Measurements from ENCODE around the gene GNG3. TPM values are rescaled to one million over a fixed set of nuclear protein-coding genes. Genes with fewer than 3 reads are reported as not detected.
"Not testable (repeated sequence)": the region's sequence is repeated elsewhere in the genome, so short reads cannot be mapped to it uniquely, and the experiment has no call there.

Gene GNG3
- total RNA-seq, 1 experiment from 2014 or later, result 0.41 TPM

DNA sequence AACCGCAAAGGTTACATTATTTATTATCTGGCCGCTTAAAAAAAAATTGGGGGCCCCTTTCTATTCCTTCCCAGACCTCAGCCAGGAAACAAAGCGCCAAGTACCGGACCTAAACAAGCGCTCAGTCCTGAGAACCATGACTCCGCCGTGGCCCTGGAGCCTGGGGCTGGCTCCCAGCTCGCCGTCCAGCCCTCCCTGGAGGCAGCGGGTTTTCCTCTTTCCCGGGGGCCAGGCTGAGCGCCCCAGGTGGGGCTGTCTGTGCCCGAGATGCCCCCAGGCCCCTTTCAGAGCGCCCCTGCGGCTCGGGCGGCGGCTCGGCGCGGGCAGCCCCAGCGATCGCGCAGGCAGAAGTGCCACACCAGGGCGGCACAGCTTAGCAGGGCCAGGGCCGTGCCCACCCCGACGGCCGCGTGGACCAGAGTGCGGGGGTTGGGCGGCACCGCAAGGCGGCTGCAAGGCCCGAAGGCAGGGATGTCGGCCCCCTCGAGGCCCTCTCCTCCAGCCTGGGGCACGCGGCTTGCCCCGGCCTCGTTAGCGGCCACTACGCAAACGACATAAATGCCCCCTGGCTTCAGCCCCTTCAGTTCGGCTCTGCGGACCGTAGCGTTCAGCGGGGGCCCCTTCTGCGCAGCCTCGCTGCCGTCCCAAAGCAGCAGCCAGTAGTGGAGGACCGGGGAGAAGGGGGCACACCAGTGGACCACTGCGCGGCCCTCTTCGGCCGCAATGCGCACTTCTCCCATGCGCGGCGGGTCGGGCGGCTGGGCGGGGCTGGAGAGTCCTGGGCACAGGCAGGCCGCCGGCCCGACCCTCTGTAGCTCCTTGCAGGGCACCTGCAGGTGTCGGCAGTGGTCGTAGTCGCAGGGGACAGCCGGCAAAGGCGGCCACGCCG lies 19.7 kb upstream of the GNG3 start:
- no peak for DNase-seq (ENCODE audit: low spot score)

- DNase-seq (ENCODE audit: low spot score), result no peak
Measured at GRCh38 chr11:62688491-62688890, 19.0 kb upstream of the GNG3 start.

DNA sequence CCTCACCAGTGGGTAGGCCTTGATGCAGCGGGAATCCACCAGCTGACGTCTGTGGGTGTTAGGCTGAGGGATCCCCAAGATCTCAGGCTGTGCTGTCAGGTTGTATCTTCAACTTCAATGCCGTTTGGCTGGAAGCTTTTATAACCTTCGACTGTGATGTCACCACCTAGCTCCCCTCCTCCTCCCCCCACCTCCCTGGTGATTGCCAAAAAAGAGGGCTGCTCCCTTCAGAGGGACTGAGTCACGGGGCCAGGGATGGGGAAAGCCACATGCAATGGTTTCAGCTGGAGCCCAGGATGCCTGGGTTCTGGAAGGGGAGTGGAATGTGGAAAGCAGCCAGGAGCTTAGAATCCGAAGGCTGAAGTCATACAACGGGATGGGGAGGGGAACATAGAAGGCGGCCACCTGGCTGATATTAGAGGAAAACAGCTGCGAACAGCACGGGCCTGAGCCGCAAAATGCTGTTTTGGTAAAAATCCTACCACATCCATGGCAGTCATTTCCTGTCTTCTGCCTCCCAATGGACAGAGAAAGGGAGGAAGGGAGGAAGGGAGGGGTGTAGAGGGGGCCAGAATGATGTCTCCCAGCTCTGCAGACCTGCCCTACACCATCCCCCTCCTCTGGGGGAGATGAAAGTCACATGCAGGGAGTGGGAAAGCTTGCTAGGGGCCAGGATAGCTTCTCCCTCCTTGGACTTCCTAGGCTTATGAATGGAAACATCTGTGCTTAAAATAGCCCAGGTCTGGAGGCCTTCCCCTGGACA lies 17.9 kb upstream of the GNG3 start, which contains the start of gene LRRN4CL:
Gene LRRN4CL, minus strand, starts transcription at position 110 of the 763 bp plus-strand sequence. CDS start 1,022 bp downstream, outside the sequence.
- DNase-seq (ENCODE audit: low spot score), result no peak

DNA sequence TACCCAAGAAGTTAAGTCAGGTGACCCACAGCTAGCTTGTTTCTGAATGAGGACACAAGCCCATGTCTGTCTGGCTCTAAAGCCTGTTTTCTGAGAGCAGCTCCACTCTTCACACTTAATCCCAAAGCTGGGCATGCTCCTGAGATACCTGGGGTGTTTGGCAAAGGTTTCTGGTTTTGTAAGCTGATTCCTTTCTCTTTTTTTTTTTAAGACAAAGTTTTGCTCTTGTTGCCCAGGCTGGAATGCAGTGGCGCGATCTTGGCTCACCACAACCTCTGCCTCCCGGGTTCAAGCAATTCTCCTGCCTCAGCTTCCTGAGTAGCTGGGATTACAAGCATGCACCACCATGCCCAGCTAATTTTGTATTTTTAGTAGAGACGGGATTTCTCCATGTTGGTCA lies 13.9 kb upstream of the GNG3 start:
- not testable (repeated sequence) for DNase-seq (ENCODE audit: low spot score)

DNA sequence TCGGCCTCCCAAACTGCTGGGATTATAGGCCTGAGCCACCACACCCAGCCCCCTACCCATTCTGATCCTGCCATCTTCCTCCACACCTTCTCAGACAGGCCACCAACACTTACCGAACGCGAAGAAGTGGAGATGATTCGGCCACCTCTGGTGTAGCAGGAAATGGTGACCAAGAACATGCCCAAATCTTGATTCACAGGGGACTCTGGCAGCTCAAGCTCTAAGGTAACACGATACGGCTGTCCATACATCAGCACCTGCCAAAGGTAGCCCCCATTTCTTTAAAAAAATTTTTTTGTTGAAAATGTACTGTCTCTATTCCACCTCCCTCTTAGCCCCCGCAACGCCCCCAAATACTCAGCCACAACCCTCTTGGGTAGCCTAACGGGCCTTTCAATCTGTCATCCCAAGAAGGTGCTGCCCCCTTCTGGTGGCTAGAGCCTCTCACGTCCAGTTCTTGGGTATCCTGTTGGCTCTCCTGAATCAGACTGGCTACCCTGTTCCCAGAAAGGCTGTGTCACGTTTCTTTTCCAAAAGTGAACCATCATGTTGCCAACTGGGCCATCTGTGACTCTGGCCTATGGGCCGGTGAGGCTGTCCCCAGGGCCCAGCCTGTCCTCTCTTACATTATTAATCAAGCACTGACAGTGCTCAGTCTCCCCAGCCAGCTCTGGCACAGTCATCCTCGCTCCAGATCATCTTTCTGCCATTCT lies 12.9 kb upstream of the GNG3 start:
- peak; percentile 70 for DNase-seq (ENCODE audit: low spot score)

DNA sequence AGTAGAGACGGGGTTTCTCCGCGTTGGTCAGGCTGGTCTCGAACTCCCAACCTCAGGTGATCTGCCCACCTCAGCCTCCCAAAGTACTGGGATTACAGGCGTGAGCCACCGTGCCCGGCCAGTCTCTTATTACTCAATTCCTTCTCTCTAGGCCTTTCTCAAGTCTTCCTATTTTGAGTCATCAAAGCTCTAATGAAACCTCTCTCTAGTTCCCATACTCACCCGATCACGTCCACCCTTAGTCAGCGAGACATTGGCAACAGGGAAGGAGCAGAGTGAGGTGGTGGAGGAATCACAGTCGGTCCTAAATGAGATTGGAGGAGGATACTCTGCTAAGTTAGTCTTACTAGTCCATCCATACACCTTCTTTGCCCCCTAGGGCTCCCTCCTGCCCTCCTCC lies 5.2 kb upstream of the GNG3 start:
- DNase-seq (ENCODE audit: low spot score), result no peak

DNA sequence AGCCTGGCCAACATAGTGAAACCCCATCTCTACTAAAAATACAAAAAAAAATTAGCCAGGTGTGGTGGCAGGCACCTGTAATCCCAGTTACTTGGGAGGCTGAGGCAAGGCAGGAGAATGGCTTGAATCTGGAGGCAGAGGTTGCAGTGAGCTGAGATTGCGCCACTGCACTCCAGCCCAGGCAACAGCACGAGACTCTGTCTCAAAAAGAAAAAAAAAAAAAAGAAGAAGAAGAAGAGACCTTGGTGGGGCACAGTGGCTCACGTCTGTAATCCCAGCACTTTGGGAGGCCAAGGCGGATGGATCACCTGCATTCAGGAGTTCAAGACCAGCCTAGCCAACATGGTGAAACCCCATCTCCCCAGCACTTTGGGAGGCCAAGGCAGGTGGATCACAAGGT lies 3.6 kb upstream of the GNG3 start:
- DNase-seq (ENCODE audit: low spot score), result not testable (repeated sequence)

- DNase-seq (ENCODE audit: low spot score), result peak; percentile 28
Measured at GRCh38 chr11:62705413-62705812, 2.1 kb upstream of the GNG3 start.

DNA sequence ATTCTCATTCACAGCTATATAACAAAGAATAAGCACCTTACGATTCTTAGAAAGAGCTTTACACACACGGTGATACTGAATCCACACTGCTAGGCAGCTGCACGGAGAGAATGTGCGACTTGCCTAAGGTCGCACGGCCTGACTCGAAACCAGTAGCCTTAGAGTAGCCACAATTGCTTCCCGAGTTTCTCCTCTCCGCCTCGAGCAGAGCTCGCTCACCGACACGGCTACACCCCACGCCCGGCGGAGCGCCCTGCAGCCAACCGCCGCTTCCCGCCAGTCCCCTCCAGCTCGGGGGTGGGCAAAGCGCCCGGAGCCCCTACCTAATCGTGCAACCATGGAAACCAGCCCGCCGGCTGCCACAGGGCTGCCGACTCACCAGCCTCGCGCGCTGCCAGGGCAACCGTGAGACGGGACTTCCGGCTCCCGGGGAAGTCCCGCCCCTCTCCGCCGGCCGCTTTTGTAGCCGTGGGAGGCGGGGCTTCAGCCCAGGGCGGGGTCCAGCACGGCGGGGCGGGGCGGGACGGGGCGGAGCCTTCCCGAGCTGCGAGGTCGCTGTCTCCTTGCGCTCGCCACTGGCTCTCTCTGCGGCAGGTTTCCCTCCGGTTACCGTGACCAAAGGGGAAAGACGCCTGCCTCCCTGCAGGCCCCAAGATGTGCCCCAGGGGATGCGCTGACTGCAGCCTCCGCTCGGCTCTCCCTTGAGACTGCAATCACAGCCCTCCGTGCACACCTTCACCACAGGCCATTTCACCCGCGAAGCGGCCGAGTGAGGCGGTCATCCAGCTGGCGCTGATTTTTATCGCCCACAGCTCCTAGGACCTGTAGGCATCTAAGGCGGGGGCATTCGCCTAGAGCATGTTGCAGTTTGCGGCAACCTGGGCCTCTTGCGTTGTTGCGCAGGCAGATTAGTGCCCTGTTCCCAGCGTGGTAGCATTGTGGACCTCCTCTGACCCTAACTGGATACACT lies 1.3 kb upstream of the GNG3 start:
- DNase-seq (ENCODE audit: low spot score), result peak; percentile 86

- DNase-seq (ENCODE audit: low spot score), result no peak
Measured at GRCh38 chr11:62706850-62707247, 627 bp upstream of the GNG3 start.

DNA sequence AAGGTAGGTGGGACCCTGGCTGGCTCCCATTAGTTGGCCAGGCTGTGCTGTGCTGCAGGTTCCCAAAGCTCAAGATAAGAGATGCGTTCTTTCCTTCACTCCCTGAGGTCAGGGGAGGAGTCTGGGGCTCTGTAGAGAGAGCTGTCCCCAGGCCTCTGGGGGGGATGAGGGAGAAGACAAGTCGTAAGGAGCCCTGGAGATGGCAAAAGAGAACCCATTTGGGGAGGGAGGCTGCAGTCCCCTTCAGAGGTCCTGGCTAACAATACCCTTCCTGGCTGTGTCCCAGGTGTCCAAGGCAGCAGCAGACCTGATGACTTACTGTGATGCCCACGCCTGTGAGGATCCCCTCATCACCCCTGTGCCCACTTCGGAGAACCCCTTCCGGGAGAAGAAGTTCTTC lies 916 bp downstream of the GNG3 start:
- no peak for DNase-seq (ENCODE audit: low spot score)

DNA sequence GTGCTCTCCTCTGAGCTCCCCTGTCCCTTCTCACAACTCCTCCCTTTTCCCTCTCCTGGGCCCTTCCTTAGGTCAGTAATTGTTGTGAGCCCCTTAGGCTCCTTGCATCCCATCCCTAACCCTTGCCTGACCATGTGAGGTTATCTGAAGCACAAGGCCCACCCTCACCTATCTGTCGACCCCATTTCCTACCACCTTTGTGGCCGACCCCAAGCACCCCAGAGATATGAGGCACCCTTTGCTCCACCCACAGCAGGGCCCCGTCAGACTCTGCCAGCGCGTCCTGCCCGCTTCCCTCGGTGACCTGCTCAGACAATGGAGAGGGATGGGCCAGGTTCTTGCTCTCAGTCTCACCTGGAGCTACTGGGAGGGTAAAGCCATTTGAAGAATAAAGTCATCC lies 1.3 kb downstream of the GNG3 start:
- no peak for DNase-seq (ENCODE audit: low spot score)

DNA sequence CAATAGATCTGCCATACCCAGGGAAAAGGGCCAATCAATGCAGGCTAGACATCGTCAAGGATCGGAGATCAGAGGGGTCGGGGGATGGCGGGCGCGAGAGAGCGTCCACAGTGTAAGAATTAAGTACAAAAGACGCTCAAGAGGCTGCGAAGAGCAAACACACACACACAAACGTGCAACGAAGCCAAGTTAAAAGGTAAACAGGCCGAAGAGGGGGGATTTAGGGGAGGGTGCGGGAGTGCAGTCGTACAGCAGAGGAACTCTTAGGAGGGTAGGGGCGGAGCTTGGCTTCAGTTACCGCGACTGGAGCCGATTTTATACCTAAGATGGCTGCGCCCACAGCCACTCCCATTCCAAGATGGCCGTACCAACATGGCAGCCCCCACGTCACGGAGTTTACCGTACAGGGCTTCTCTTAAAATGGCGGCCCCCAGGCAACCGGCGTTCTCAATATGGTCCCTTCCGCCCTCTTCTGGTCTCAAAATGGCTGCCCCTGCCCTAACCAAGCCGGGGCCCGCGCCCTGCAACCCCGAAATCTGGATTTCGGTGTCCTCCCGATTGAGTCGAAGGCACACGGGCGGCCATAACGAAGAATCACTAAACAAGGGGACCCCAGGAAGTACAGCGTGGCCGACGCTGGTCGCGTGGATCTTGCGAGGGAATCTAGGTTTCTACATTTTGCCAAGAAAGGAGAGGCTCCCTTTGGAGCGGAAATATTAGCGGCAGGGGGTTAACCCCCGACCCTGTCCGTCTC lies 1.9 kb downstream of the GNG3 start:
- peak; percentile 97 for DNase-seq (ENCODE audit: low spot score)

GRCh38 chr11:62710001-62710345 lies 2.5 kb downstream of the GNG3 start:
- DNase-seq (ENCODE audit: low spot score), result no peak

- DNase-seq (ENCODE audit: low spot score), result no peak
Measured at GRCh38 chr11:62712276-62712812, 4.9 kb downstream of the GNG3 start.

GRCh38 chr11:62712861-62713260 lies 5.4 kb downstream of the GNG3 start:
- no peak for DNase-seq (ENCODE audit: low spot score)

GRCh38 chr11:62713343-62713742 lies 5.9 kb downstream of the GNG3 start:
- DNase-seq (ENCODE audit: low spot score), result no peak

GRCh38 chr11:62715150-62716130 lies 8.0 kb downstream of the GNG3 start:
- no peak for DNase-seq (ENCODE audit: low spot score)

- DNase-seq (ENCODE audit: low spot score), result no peak
Measured at GRCh38 chr11:62716206-62716605, 8.7 kb downstream of the GNG3 start.

Data from H4 (cell line).